Body of pancreas (tissue), 4 donors: ENCODE measurements around the gene TCF7L1. TPM values are rescaled to one million over a fixed set of nuclear protein-coding genes. Genes with fewer than 3 reads are reported as not detected.

Source experiments
- ATAC-seq: fragments of 150-250 bp; one replicate; pipeline ENCODE4 v1.9.1; 2016
- DNase-seq, 4 donors: peaks; one replicate each; pipeline ENCODE4 v3.0.0-alpha.2; 2019
- H3K27ac ChIP-seq, 4 donors: fragments of 200-600 bp; sonication (generic); 1 replicate in 3 of 4; 2 replicates in 1 of 4; pipeline versions ENCODE4 v1.5.1 to v1.6.1; 2016 to 2019; ENCODE audit warnings: mild to moderate bottlenecking in 1 of 4, mixed read lengths in 1 of 4, moderate library complexity in 1 of 4
- H3K27me3 ChIP-seq, 2 donors: fragments of 200-600 bp; sonication (generic); one replicate each; pipeline ENCODE4 v1.6.0; 2016; ENCODE audit warnings: mild to moderate bottlenecking in 1 of 2
- H3K36me3 ChIP-seq, 2 donors: fragments of 200-600 bp; sonication (generic); replicated peaks in 1 of 2; 2 replicates each; pipeline ENCODE4 v1.5.1; 2016; ENCODE audit warnings: low read depth in 2 of 2; ENCODE audit not compliant: insufficient read depth in 1 of 2
- H3K4me1 ChIP-seq: fragments of 200-600 bp; sonication (generic); one replicate; pipeline ENCODE4 v1.6.0; 2016
- H3K4me3 ChIP-seq, 2 donors: fragments of 200-600 bp; sonication (generic); 1 replicate in 1 of 2; 2 replicates in 1 of 2; pipeline ENCODE4 v1.5.1; 2016 to 2019
- H3K9me3 ChIP-seq, 3 donors: fragments of 200-600 bp; sonication (generic); 1 replicate in 2 of 3; 2 replicates in 1 of 3; pipeline ENCODE4 v1.5.1; 2016
- POLR2A ChIP-seq, 3 donors: fragments of 450-650 bp; IDR thresholded peaks; one replicate each; pipeline ENCODE4 v1.6.1; 2016; ENCODE audit warnings: antibody characterized with exemption in 3 of 3, mild to moderate bottlenecking in 2 of 3
- whole genome bisulfite sequencing, 2 donors: methylation state at CpG; one replicate each; pipeline ENCODE4 v1.1.5; 2017; 5-methylcytosine and 5-hydroxymethylcytosine counted together
- intact Hi-C: fragments of 100-400 bp; cut with DNase I; formaldehyde crosslinking; loops from one replicate; pipeline ENCODE4 v1.15.1; 2023
- small RNA-seq: library from RNA; depleted of rRNA; stranded (forward); fragments of <200 nt; gene quantifications from one replicate; pipeline ENCODE3, GENCODE V24; 2016
- total RNA-seq, 2 donors: library from RNA; depleted of rRNA; stranded (reverse); fragments of >200 nt; gene quantifications; one replicate each; pipeline ENCODE4 v1.1.0, GENCODE V29; 2016
- TF ChIP-seq, protein P1 (sequence below), 7 experiments: fragments of 450-650 bp in 4 of 7; fragments of 200-600 bp in 3 of 7; sonication (generic) in 3 of 7; IDR thresholded peaks; one replicate each; pipeline ENCODE4 v1.5.1; 2016 to 2019; ENCODE audit warnings: antibody characterized with exemption in 7 of 7

Gene TCF7L1
- total RNA-seq, 2 donors from 2014 or later = 2.1 to 4.3 TPM

- no peaks in the 10 kb centered on the region for H3K27me3 ChIP-seq
- H3K4me3 ChIP-seq = peak overlapping the region in 1 of 2 donors; percentile 54
- no peak overlapping the region for H3K27ac ChIP-seq
- peaks cover 0 to 5% of the 10 kb centered on the region in 2 donors for H3K36me3 ChIP-seq
- intact Hi-C loops = no loop called here
- H3K9me3 ChIP-seq = no peaks in the 10 kb centered on the region
- DNase-seq (peak in 1 of 4 donors; percentile 21), ATAC-seq (no peak)
- WGBS, 2 donors = 58 to 73% methylated on average over 3 of the region's 3 CpGs
- H3K4me1 ChIP-seq = peaks cover 30% of the 10 kb centered on the region
- TF ChIP-seq, protein P1, sequence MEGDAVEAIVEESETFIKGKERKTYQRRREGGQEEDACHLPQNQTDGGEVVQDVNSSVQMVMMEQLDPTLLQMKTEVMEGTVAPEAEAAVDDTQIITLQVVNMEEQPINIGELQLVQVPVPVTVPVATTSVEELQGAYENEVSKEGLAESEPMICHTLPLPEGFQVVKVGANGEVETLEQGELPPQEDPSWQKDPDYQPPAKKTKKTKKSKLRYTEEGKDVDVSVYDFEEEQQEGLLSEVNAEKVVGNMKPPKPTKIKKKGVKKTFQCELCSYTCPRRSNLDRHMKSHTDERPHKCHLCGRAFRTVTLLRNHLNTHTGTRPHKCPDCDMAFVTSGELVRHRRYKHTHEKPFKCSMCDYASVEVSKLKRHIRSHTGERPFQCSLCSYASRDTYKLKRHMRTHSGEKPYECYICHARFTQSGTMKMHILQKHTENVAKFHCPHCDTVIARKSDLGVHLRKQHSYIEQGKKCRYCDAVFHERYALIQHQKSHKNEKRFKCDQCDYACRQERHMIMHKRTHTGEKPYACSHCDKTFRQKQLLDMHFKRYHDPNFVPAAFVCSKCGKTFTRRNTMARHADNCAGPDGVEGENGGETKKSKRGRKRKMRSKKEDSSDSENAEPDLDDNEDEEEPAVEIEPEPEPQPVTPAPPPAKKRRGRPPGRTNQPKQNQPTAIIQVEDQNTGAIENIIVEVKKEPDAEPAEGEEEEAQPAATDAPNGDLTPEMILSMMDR (IDR thresholded peaks at IDR 0.05) = no peak
- TF ChIP-seq POLR2A (IDR thresholded peaks at IDR 0.05) = no peak
These were observed 222.3 kb downstream of the TCF7L1 start for GRCh38 chr2:85355521-85355920.

- H3K36me3 ChIP-seq = no peaks in the 10 kb centered on the region
- no peak overlapping the region for H3K27ac ChIP-seq
- H3K9me3 ChIP-seq = no peaks in the 10 kb centered on the region
- whole genome bisulfite sequencing, 2 donors = 82 to 85% methylated on average over 2 of the region's 2 CpGs
- TF ChIP-seq POLR2A (IDR thresholded peaks at IDR 0.05) = no peak
- TF ChIP-seq, protein P1 (IDR thresholded peaks at IDR 0.05) = no peak
- ATAC-seq (no peak), DNase-seq (no peak)
- H3K27me3 ChIP-seq = no peaks in the 10 kb centered on the region
- H3K4me3 ChIP-seq = no peak overlapping the region
- H3K4me1 ChIP-seq = peaks cover 30% of the 10 kb centered on the region
- intact Hi-C loops = no loop called here
These were observed 223.0 kb downstream of the TCF7L1 start for GRCh38 chr2:85356186-85356585.

GRCh38 chr2:85357736-85358135 is 224.5 kb downstream of the TCF7L1 start:
- Histone ChIP-seq H3K4me1 (peaks cover 25% of the 10 kb centered on the region), H3K27ac (no peak overlapping the region), H3K27me3 (no peaks in the 10 kb centered on the region), H3K4me3 (no peak overlapping the region), H3K36me3 (peaks cover 0 to 4% of the 10 kb centered on the region in 2 donors), H3K9me3 (no peaks in the 10 kb centered on the region)
- intact Hi-C loops = no loop called here
- no peak for ATAC-seq
- no peak for DNase-seq
- TF ChIP-seq, protein P1 (IDR thresholded peaks at IDR 0.05) = no peak
- WGBS, 2 donors = 83 to 92% methylated on average over 3 of the region's 3 CpGs

Small RNA genes within 50 kb of the gene (small RNA-seq; reads per million reads assigned to genes)
- gene AC093162.1 (not detected), gene RF00019 (not detected), gene RNU6-674P (not detected)

Other genes starting within 250 kb of the TCF7L1 start
- gene TMSB10, start 227.7 kb upstream of the TCF7L1 start, total RNA-seq = 100 to 1,000 TPM; 672 to 866 TPM
- 10 to 100 TPM in 1 of 2 donors, 1 to 10 TPM in 1; 7.9 to 30.4 TPM for gene KCMF1, start 162.2 kb upstream of the TCF7L1 start, total RNA-seq
- 10 to 100 TPM; 69.9 to 75.2 TPM for gene TGOLN2, start 194.6 kb downstream of the TCF7L1 start, total RNA-seq
- gene RETSAT, start 221.1 kb downstream of the TCF7L1 start, total RNA-seq = 10 to 100 TPM; 68.5 to 98.6 TPM
- 10 to 100 TPM; 16.9 to 18.5 TPM for gene ELMOD3, start 221.4 kb downstream of the TCF7L1 start, total RNA-seq